ENCODE data around the gene ATM.

DNA sequence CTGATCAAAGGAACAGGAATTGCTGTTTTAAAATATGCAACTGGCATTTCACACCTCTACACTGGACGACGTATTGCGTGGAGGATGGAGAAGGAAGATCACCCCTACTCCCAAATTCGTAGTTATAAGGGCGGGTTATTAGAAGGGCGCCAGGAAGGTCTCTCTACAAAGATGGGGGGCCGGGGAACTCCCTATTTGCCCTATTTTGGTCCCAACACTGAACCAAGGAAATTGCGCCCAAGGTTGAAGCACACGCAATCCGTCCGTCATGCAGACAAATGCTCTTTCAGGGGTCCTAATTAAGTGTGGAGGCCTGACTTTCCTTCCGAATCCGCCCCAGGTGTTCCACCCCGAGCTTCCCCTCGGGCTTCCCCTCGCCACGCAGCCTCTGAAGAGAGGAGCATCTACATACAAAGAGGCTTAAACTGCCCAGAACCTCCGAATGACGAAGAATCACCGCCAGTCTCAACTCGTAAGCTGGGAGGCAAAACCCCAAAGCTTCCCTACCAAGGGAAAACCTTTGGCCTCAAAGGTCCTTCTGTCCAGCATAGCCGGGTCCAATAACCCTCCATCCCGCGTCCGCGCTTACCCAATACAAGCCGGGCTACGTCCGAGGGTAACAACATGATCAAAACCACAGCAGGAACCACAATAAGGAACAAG is 825 bp upstream of the ATM start:
- TF ChIP-seq CTCF (IDR thresholded peaks at IDR 0.05; ENCODE audit: low read depth, low read length) (no peak), EZH2phosphoT487 (IDR thresholded peaks at IDR 0.05; ENCODE audit: low read depth) (no peak)

Measured in OCI-LY3 (cell line).